Measurements from ENCODE around the gene TAF4.

DNA sequence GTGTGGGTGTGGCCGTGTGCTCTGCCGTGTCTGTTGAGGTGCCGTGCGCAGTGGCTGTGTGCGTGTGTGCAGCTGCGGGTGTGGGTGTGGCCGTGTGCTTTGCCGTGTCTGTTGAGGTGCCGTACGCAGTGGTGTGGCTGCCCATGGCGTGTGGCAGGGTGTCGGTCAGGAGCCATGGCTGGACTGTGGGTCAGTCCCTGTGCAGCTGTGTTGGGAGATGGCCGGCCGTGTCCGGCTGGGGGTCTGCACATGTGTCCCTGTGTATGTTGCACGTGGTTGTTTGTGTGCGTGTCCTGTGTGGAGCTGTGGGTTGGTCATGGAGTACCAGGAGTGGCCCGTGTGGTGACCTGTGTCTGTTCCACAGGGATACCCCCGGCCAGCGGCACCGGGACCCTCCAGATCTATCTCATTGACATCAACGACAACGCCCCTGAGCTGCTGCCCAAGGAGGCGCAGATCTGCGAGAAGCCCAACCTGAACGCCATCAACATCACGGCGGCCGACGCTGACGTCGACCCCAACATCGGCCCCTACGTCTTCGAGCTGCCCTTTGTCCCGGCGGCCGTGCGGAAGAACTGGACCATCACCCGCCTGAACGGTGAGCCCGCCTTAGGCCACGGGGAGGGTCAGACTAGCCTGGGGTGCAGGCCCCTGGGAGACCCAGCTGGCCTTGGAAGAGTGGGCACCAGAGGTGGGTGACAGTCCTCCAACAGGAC lies 137.7 kb downstream of the TAF4 start:
- TF ChIP-seq CTCF (IDR thresholded peaks at IDR 0.05; ENCODE audit: extremely low read depth in 1 of 2, insufficient read depth in 1 of 2, low read depth in 1 of 2, low read length in 2 of 2), result no peak
- TF ChIP-seq POLR2A (IDR thresholded peaks at IDR 0.05; ENCODE audit: low read depth, low read length), result no peak
- TF ChIP-seq POLR2AphosphoS5 (IDR thresholded peaks at IDR 0.05; ENCODE audit: insufficient read depth, low read depth, low read length), result no peak
- no peak for TF ChIP-seq EZH2 (IDR thresholded peaks at IDR 0.05; ENCODE audit: borderline replicate concordance, low read depth, low read length, severe bottlenecking)
- no peak for TF ChIP-seq MAX (IDR thresholded peaks at IDR 0.05; ENCODE audit: insufficient read depth, insufficient read length)

All from endothelial cell of umbilical vein (primary cell).